Lower lobe of right lung (tissue), 2 donors: Measurements from ENCODE around the gene PFDN1. TPM values are rescaled to one million over a fixed set of nuclear protein-coding genes. Genes with fewer than 3 reads are reported as not detected.

Experiments used
- ATAC-seq, 2 donors: fragments of 200-7000 bp; cut with Tn5 transposase; one replicate each; pipeline ENCODE4 v1.9.1; 2020 to 2022; ENCODE audit warnings: mild to moderate bottlenecking in 2 of 2, moderate library complexity in 2 of 2
- DNase-seq: peaks from one replicate; pipeline ENCODE4 v3.0.0-alpha.2; 2020
- H3K27ac ChIP-seq: fragments of 200-600 bp; one replicate; pipeline ENCODE4 v1.8.0; 2022
- H3K27me3 ChIP-seq: fragments of 200-600 bp; one replicate; pipeline ENCODE4 v1.8.0; 2022; ENCODE audit warnings: low read depth
- H3K36me3 ChIP-seq: fragments of 200-600 bp; one replicate; pipeline ENCODE4 v1.8.0; 2022; ENCODE audit warnings: mild to moderate bottlenecking
- H3K4me1 ChIP-seq: fragments of 200-600 bp; one replicate; pipeline ENCODE4 v1.8.0; 2022
- H3K4me3 ChIP-seq: fragments of 200-600 bp; one replicate; pipeline ENCODE4 v1.8.0; 2022; ENCODE audit warnings: mild to moderate bottlenecking
- H3K9me3 ChIP-seq: fragments of 200-600 bp; one replicate; pipeline ENCODE4 v1.8.0; 2022
- CTCF ChIP-seq: fragments of 200-600 bp; IDR thresholded peaks from one replicate; pipeline ENCODE4 v1.8.0; 2022; ENCODE audit warnings: antibody characterized with exemption, mild to moderate bottlenecking
- intact Hi-C: fragments of 100-400 bp; cut with DNase I; formaldehyde crosslinking; loops from one replicate; pipeline ENCODE4 v1.11.0; 2022
- total RNA-seq: library from RNA; stranded (reverse); fragmentation: NEBNext Ultra II Directional; extraction: Animal tissue kit (Norgen Biotek cat#: 25700); gene quantifications from one replicate; pipeline ENCODE4 v1.2.1, GENCODE V29; 2021
- donor health status: DM: no; HTN: yes; CAD: no; lungs with severe emphysema.

PFDN1 gene
- total RNA-seq, 1 donor from 2014 or later = 47.1 TPM

GRCh38 chr5:140322751-140323731 lies 20.1 kb upstream of the PFDN1 start:
- DNase-seq = no peak
- peak; percentile 52 to 75 for ATAC-seq
- no peak for TF ChIP-seq CTCF
- no peak overlapping the region for H3K4me3 ChIP-seq
- intact Hi-C loops = no loop called here
- peak overlapping the region; percentile 81 for H3K27ac ChIP-seq
- H3K4me1 ChIP-seq = peaks cover 66% of the 10 kb centered on the region
- no peaks in the 10 kb centered on the region for H3K36me3 ChIP-seq
- no peaks in the 10 kb centered on the region for H3K9me3 ChIP-seq
- no peaks in the 10 kb centered on the region for H3K27me3 ChIP-seq

- Histone ChIP-seq H3K36me3 (no peaks in the 10 kb centered on the region), H3K4me3 (no peak overlapping the region), H3K4me1 (peaks cover 57% of the 10 kb centered on the region), H3K9me3 (no peaks in the 10 kb centered on the region), H3K27ac (no peak overlapping the region), H3K27me3 (no peaks in the 10 kb centered on the region)
- no peak for TF ChIP-seq CTCF
- ATAC-seq (peak; percentile 62 to 89), DNase-seq (peak; percentile 83)
- intact Hi-C loops = no loop called here
Observed at GRCh38 chr5:140321796-140322195, 18.9 kb upstream of the PFDN1 start.

- no peak overlapping the region for H3K27ac ChIP-seq
- TF ChIP-seq CTCF = no peak
- no peaks in the 10 kb centered on the region for H3K27me3 ChIP-seq
- ATAC-seq (peak in 1 of 2 donors; percentile 14), DNase-seq (no peak)
- no peaks in the 10 kb centered on the region for H3K36me3 ChIP-seq
- no peak overlapping the region for H3K4me3 ChIP-seq
- intact Hi-C loops = no loop called here
- no peaks in the 10 kb centered on the region for H3K9me3 ChIP-seq
- H3K4me1 ChIP-seq = peaks cover 46% of the 10 kb centered on the region
Observed at GRCh38 chr5:140319833-140320232, 16.9 kb upstream of the PFDN1 start.

DNA sequence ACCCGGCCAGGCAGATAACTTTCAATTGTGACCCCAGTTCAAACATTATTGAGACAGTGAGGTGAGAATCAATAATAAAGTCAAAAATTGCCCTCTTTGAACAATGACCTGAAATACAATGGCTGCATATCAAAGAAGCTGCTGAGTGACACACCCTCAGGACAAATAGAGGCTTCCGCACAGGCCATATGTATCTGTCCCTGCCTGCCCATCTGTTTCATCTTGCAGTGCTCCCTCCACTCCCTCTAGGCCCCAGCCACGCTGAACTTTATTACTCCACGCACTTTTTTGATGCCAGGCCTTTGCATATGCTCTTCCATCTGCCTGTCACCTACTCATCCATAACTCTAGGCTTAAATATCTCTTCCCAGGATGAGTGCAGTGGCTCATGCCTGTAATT lies 15.9 kb upstream of the PFDN1 start:
- TF ChIP-seq CTCF = no peak
- Histone ChIP-seq H3K36me3 (no peaks in the 10 kb centered on the region), H3K27ac (no peak overlapping the region), H3K27me3 (no peaks in the 10 kb centered on the region), H3K4me1 (peaks cover 35% of the 10 kb centered on the region), H3K9me3 (no peaks in the 10 kb centered on the region), H3K4me3 (no peak overlapping the region)
- intact Hi-C loops = no loop called here
- ATAC-seq (no peak), DNase-seq (no peak)

DNA sequence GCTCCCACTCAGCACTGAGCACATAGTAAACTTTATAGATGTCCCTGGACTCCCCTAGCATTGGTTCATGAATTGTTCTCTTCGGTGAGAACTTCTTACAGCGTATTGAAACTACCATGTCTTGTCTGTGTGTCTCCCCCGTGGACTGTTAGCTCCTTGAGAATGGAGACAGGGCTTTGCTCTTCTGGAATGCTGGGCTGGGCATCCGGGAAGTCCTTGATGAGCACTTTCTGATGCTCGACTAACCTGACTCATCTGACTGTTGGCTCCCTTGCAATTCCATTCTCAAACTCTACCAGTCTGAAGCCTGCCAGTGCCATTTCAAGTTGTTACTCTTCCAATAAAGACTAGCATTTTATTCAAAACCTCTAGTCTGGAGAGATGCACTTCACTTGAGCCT lies 15.0 kb upstream of the PFDN1 start:
- Histone ChIP-seq H3K27me3 (no peaks in the 10 kb centered on the region), H3K9me3 (no peaks in the 10 kb centered on the region), H3K36me3 (no peaks in the 10 kb centered on the region), H3K27ac (no peak overlapping the region), H3K4me3 (no peak overlapping the region), H3K4me1 (peaks cover 31% of the 10 kb centered on the region)
- TF ChIP-seq CTCF = no peak
- intact Hi-C loops = no loop called here
- DNase-seq = no peak
- ATAC-seq = peak in 1 of 2 donors; percentile 47
